Loucy (cell line): ENCODE results near the gene IL16.

ENCODE experiments used
- EZH2phosphoT487 ChIP-seq: fragments of 200-600 bp; IDR thresholded peaks from 2 replicates; pipeline ENCODE4 v1.6.1; 2018; ENCODE audit warnings: antibody characterized with exemption, mild to moderate bottlenecking, moderate library complexity, borderline replicate concordance
- TF ChIP-seq, protein P1 (sequence below): fragments of 200-600 bp; sonication (generic); conservative IDR thresholded peaks from 2 replicates; pipeline ENCODE4 v1.5.1; 2014; ENCODE audit warnings: mild to moderate bottlenecking, antibody characterized with exemption, low read length

- TF ChIP-seq, protein P1, sequence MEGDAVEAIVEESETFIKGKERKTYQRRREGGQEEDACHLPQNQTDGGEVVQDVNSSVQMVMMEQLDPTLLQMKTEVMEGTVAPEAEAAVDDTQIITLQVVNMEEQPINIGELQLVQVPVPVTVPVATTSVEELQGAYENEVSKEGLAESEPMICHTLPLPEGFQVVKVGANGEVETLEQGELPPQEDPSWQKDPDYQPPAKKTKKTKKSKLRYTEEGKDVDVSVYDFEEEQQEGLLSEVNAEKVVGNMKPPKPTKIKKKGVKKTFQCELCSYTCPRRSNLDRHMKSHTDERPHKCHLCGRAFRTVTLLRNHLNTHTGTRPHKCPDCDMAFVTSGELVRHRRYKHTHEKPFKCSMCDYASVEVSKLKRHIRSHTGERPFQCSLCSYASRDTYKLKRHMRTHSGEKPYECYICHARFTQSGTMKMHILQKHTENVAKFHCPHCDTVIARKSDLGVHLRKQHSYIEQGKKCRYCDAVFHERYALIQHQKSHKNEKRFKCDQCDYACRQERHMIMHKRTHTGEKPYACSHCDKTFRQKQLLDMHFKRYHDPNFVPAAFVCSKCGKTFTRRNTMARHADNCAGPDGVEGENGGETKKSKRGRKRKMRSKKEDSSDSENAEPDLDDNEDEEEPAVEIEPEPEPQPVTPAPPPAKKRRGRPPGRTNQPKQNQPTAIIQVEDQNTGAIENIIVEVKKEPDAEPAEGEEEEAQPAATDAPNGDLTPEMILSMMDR: no peak
- TF ChIP-seq EZH2phosphoT487: no peak
Measured at GRCh38 chr15:81299630-81300273, 103.1 kb downstream of the IL16 start.
